ENCODE measurements around the gene SRCAP.

SRCAP gene

DNA sequence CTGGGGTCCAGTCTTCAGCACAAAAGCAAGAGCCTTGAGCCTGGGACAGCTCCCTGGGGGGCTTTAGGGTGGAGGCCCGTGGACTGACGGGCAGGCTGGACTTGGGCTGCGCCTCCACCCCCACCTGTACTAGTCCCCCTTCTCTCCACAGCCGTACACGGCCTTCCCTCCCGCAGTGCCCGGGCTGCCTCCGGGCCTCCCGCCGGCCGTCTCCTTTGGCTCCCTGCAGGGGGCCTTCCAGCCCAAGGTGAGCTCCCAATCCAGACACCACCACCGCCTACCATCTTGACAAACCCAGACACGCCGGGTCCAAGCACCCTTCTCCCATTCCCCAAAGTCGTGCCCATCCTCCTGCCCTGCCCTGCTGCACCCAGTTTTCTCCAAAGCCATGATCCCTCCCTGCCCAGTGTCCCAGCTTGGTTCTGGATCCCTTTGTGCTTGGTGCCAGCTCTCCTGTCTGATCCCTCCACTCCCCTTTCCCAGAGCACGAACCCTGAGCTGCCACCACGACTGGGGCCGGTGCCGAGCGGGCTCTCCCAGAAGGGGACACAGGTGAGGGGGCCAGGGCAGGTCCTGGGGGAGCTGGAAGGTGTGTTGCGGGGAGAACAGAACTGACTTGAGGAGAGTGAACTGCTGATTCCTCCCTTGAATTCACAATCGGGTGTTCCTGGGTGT is 33.7 kb upstream of the SRCAP start:
- Histone ChIP-seq H3K27ac (ENCODE audit: low read length) (no peak overlapping the region), H3K79me2 (ENCODE audit: low read length) (peaks cover 52% of the 10 kb centered on the region), H3K9me3 (replicated peaks; ENCODE audit: insufficient read depth, low read length) (no peaks in the 10 kb centered on the region), H3K9ac (ENCODE audit: low read length) (no peak overlapping the region), H2AFZ (ENCODE audit: low read length) (no peak overlapping the region), H3K4me3 (ENCODE audit: low read length) (no peak overlapping the region), H4K20me1 (ENCODE audit: insufficient read depth, low read length) (no peaks in the 10 kb centered on the region), H3K9me2 (replicated peaks; ENCODE audit: insufficient read depth, low read length) (no peaks in the 10 kb centered on the region), H3K27me3 (replicated peaks; ENCODE audit: insufficient read depth, low read length) (no peaks in the 10 kb centered on the region), H3K36me3 (replicated peaks; ENCODE audit: insufficient read depth, low read length) (peaks cover 8% of the 10 kb centered on the region), H3K4me1 (ENCODE audit: low read length) (0 out of 2 replicates have a peak, but pooled peaks cover 11% of the 10 kb centered on the region), H3K4me2 (ENCODE audit: low read depth, low read length) (no peak overlapping the region), H3F3A (ENCODE audit: insufficient read depth, low read length) (peaks cover 5% of the 10 kb centered on the region)
- TF ChIP-seq EZH2phosphoT487 (IDR thresholded peaks at IDR 0.05; ENCODE audit: low read length): no peak
- TF ChIP-seq EZH2 (optimal IDR thresholded peaks at IDR 0.05; ENCODE audit: low read depth, low read length): no peak
- TF ChIP-seq, protein P1, sequence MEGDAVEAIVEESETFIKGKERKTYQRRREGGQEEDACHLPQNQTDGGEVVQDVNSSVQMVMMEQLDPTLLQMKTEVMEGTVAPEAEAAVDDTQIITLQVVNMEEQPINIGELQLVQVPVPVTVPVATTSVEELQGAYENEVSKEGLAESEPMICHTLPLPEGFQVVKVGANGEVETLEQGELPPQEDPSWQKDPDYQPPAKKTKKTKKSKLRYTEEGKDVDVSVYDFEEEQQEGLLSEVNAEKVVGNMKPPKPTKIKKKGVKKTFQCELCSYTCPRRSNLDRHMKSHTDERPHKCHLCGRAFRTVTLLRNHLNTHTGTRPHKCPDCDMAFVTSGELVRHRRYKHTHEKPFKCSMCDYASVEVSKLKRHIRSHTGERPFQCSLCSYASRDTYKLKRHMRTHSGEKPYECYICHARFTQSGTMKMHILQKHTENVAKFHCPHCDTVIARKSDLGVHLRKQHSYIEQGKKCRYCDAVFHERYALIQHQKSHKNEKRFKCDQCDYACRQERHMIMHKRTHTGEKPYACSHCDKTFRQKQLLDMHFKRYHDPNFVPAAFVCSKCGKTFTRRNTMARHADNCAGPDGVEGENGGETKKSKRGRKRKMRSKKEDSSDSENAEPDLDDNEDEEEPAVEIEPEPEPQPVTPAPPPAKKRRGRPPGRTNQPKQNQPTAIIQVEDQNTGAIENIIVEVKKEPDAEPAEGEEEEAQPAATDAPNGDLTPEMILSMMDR (IDR thresholded peaks at IDR 0.05; ENCODE audit: low read length): no peak
- no peak for DNase-seq

DNA sequence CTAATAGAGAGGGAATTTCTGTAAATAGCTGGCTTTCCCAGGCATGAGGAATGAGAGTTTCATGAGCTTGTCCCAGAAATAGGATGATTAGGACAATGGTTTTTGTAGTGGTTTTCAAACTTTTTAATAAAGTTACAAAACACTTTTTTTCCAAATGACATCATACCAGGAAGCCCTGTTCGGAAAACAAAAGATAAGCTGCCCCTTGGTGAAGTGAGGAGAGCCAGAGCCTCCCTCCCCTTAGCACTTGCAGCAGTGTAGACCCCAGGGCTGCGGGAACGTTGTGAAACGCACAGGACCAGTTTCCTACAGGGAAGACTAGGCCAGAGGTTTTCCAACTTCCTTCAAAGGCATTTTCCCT is 33.2 kb upstream of the SRCAP start:
- H3K9me2 ChIP-seq (replicated peaks; ENCODE audit: insufficient read depth, low read length): no peaks in the 10 kb centered on the region
- H3K9ac ChIP-seq (ENCODE audit: low read length): no peak overlapping the region
- no peaks in the 10 kb centered on the region for H3K27me3 ChIP-seq (replicated peaks; ENCODE audit: insufficient read depth, low read length)
- H4K20me1 ChIP-seq (ENCODE audit: insufficient read depth, low read length): no peaks in the 10 kb centered on the region
- no peak overlapping the region for H3K4me2 ChIP-seq (ENCODE audit: low read depth, low read length)
- H3F3A ChIP-seq (ENCODE audit: insufficient read depth, low read length): no peaks in the 10 kb centered on the region
- H3K9me3 ChIP-seq (replicated peaks; ENCODE audit: insufficient read depth, low read length): no peaks in the 10 kb centered on the region
- H3K79me2 ChIP-seq (ENCODE audit: low read length): peaks cover 47% of the 10 kb centered on the region
- H3K4me3 ChIP-seq (ENCODE audit: low read length): no peak overlapping the region
- H3K4me1 ChIP-seq (ENCODE audit: low read length): 0 out of 2 replicates have a peak, but pooled peaks cover 10% of the 10 kb centered on the region
- TF ChIP-seq, protein P1 (IDR thresholded peaks at IDR 0.05; ENCODE audit: low read length): no peak
- no peak for TF ChIP-seq EZH2 (optimal IDR thresholded peaks at IDR 0.05; ENCODE audit: low read depth, low read length)
- DNase-seq: no peak
- H2AFZ ChIP-seq (ENCODE audit: low read length): no peak overlapping the region
- H3K36me3 ChIP-seq (replicated peaks; ENCODE audit: insufficient read depth, low read length): peaks cover 8% of the 10 kb centered on the region
- no peak overlapping the region for H3K27ac ChIP-seq (ENCODE audit: low read length)

DNA sequence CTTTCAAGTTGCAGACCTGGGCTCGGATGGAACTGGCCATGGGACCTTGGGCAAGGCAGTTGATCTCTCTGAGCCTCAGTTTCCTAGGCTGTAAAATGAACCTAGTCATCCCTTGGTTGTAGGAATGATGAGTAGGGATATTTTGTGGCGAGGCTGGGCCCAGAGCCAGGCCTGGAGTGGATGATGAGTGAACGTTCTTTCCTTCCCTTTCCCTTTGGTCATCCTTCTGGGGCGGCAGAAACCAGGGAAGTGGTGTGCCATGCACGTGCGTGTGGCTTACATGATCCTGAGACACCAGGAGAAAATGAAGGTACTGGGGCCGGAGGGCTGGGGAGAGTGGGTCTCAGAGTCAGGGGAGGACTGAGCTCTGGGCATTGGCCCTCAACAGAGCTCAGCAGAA is 32.3 kb upstream of the SRCAP start:
- H3K4me1 ChIP-seq (ENCODE audit: low read length): 0 out of 2 replicates have a peak, but pooled peaks cover 2% of the 10 kb centered on the region
- H3K27ac ChIP-seq (ENCODE audit: low read length): no peak overlapping the region
- H3K79me2 ChIP-seq (ENCODE audit: low read length): peaks cover 38% of the 10 kb centered on the region
- no peaks in the 10 kb centered on the region for H4K20me1 ChIP-seq (ENCODE audit: insufficient read depth, low read length)
- no peaks in the 10 kb centered on the region for H3K9me3 ChIP-seq (replicated peaks; ENCODE audit: insufficient read depth, low read length)
- H3K27me3 ChIP-seq (replicated peaks; ENCODE audit: insufficient read depth, low read length): no peaks in the 10 kb centered on the region
- H3K9ac ChIP-seq (ENCODE audit: low read length): no peak overlapping the region
- no peak overlapping the region for H2AFZ ChIP-seq (ENCODE audit: low read length)
- no peak overlapping the region for H3K4me3 ChIP-seq (ENCODE audit: low read length)
- no peak overlapping the region for H3K4me2 ChIP-seq (ENCODE audit: low read depth, low read length)
- H3F3A ChIP-seq (ENCODE audit: insufficient read depth, low read length): no peaks in the 10 kb centered on the region
- TF ChIP-seq, protein P1 (IDR thresholded peaks at IDR 0.05; ENCODE audit: low read length): no peak
- no peak for TF ChIP-seq EZH2phosphoT487 (IDR thresholded peaks at IDR 0.05; ENCODE audit: low read length)
- no peak for TF ChIP-seq EZH2 (optimal IDR thresholded peaks at IDR 0.05; ENCODE audit: low read depth, low read length)
- no peaks in the 10 kb centered on the region for H3K9me2 ChIP-seq (replicated peaks; ENCODE audit: insufficient read depth, low read length)
- no peak for DNase-seq
- H3K36me3 ChIP-seq (replicated peaks; ENCODE audit: insufficient read depth, low read length): peaks cover 8% of the 10 kb centered on the region

Data from MM.1S (cell line).